CD4-positive, alpha-beta T cell treated with Interleukin-1 beta for 1 hour (primary cell): ENCODE data around the gene POU6F1.

Source experiments
- DNase-seq, 2 donors: peaks; one replicate each; pipeline ENCODE4 v3.0.0-alpha.2; 2020 to 2022

POU6F1 gene

DNA sequence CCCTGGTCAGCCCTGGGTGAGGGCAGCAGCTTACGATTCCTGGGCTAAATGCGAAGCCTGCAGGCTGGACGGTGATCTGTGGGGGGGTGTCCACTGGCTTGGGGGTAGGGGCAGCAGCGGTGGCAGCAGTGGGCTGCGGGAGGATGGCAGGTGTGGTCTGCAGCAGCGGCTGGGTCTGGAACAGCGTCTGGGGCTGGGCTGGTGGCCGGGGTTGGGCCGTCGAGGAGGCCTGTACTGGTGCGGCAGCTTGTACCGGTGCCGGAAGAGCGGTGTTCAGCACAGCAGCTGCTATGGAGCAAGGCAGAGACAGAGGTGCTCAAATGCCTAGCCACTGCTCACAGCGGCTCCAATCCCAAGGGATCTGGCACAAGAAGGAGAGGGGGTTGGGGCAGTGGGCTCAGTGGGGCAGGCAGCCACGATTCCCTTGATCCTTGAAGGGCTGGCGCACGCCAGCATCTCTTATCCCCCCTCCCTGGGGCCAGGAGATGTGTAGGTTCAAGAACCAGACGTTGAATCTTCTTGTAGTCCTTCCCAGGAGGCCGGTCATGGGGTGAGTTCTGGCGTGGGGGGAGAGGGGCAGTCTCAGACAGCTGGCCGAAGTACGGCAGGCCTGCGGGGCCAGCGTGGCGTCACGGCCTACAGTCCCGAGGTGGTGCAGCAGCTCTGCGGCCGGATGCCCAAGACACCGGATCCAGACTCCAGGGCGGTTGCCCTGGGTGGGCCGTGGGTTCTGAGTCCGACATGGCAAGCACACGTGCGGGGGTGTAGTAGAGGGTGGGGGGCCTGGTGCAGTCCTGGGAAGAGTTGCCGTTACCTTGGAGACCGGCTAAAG is 19.9 kb downstream of the POU6F1 start:
- DNase-seq: no peak

DNA sequence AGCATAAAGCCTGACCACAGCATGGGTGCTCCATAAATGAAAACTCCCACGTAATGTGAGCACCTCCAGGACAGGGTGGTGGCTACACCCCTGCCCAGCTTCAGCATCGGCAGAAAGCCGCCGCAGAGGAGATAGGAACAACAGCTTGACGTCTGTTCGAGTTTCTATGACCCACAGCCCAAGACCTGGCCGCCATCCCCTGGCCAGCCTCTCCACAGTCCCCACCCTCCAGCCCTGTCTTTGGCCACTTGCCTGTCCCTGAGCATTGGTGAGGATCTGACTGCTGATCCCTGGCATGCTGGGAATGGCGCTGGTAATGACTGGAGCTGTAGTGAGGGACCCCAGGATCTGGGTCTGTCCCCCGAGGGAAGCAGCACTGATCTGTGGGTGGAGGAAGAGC is 21.3 kb downstream of the POU6F1 start:
- no peak for DNase-seq

DNA sequence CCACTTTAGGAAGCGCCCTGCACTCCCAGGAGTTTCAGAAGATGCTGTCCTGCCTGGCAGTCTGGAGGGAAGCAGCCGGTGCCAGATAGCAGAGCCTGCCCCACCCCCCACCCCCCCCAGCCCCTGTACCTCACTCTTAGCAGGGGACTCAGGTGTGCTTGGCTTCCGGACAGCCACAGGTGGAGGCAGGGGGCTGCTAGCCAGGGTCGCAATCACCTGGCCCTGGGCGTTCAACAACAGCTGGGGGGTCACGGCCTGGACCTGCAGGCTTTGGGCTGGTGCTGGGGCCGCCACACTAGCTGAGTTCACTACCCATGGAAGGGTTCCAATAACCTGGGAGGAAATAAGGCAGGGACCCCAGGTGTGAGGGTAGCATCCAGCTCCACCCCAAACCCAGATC is 22.0 kb downstream of the POU6F1 start:
- DNase-seq: no peak

DNA sequence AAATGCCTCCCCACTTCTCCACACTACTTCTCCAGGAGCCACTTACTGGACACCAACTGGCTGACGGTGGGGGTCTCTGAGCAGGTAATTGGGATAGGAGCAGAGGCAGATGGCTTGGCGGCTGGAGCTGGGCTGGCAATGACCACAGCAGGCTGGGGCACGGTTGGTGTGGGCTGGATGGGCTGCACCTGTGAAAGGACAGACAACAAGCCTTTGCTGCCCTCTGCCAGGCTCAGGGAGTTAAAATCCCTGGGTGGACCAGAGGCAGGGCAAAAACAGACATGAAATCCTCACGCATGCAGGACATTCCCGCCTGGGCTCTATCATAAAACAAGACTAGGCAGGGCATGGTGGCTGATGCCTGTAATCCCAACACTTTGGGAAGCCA is 25.6 kb downstream of the POU6F1 start:
- DNase-seq: no peak

DNA sequence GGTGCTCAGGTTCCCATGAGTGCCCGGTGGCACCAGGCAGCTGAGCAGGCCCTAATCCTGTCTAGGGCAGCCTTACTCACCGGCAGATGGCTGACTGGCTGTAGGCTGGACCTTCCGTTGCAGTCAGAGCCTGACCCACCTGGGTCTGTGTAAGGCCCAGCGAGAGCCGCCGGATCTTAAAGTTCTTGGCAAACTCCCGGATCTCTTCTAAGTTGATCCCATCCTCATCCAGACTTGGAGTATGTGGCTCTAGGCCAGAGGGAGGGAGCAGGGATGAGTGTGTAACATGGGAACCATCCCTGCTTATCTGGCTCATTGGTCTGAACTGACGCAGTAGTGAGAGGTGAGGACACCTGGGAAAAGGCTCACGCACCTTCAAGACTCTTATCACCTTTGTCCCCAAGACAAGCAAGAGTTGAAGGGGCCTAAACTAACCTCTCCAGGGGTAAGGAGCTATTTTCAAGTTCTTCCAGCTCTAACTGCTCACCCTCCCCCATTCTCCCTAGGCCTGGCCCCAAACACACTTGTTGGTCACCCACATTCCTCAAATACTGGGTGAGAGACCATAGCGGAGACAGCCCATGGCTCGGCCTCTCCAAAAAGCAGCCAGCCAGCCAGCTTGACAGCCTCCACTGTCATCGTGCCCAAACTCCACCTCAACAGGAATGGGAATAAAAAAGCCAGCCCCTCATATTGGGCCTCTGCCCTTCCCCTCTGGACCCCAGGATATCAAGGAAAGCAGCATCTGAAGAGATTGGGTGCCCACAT is 26.2 kb downstream of the POU6F1 start:
- no peak for DNase-seq

DNA sequence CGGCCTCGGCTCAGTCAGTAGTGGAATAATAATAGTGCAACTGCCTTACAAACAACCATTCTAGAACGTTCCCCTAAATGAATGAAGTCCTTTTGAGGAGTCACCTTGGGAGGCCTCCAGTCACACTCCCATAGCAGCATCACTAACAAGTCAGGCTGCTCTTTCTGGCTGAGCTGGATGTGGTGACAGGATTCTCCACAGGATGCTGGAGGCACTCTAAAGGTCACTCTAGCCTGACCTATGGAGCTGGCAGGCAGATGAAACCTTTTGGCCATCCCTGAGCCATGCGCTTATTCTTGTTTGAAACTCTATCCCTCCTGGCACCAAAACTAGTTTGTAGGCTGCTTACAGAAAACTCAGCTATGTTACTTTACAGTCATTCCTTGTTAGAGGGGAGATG is 27.0 kb downstream of the POU6F1 start:
- no peak for DNase-seq

DNA sequence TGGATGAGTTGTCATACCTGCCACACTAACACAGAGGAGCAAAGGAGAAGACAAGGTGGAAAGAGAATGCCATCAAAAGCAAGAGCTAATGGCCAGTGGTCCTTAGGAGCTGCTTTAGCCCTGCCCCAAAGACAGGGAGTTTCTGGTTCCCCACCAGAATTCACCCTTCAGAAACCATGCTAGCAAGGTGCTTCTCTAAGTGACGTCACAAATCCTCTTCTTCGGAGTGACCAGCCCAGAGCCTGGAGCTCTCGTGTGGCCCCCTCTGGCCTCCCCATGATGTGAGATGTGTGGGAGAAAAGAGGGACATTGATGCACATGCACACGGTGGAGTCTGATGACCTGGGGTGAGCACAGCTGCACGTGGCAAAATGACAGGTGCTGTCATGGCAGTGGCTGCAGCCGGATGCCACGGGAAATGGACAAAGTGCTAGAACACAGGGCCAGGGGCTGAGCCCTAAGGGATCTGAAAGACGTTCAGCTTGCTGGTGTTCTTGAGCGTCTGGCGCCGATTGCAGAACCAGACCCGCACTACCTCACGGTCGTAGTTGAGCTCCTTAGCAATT is 28.0 kb downstream of the POU6F1 start:
- DNase-seq: no peak

DNA sequence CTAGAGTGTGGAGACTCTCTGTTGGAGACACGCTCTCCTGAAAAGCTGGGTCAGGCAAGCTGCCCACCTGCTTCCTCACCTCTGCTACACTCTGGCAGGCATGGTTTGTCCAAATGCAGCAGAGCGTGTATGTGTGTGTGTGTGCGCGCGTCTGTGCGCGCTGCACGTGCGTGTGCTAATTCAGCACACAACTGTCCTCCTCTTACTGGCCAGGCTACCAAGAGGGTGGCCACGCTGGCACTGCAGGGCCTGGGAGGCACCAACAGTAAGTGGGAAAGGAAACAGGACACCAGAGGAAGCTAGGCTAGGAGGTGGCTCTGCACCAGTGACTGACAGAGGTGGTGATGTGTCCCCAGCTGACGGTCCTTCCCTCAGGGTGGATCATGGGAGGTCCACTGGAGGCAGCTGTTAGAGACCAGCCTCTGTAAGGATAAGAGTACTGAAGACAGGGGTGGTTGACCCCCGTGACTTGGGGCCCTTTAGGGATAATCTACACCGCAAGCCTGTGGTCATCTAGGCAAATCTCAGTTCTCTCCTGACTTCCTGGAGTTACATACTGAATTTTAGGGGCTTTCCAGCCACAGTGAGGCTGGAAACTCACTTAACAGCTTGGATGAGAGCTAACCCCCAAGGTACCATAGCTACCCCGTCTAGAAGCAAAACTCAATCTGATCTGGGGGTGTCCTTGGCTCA is 29.4 kb downstream of the POU6F1 start:
- no peak for DNase-seq

DNA sequence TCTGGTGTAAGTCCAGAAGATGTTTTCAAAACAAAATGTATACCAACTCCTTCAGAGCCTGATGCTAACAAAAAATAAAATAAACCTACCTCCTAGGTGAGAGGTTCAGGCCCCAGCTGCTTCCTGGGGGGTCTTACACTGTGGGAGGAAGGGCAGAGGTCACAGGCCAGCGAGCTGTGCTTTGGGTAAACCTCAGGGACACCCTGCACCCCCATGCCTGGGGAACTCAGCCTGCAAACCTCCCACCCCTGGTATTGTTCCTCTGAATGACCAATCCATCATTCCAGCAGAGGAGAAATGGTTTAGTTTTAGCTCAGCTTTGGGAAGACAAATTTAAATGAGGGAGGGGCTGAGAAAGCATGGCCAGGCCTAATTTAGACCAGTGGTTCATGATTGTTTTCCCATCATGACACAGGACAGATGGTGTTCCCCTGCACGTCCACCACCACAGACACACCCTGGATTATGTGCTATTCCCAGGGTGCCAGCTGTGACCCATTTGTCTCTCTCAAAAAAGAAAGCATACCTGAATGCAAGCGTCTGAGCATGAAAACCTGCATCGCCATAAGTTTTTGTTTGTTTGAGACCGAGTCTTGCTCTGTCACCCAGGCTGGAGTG is 30.4 kb downstream of the POU6F1 start:
- DNase-seq: no peak

DNA sequence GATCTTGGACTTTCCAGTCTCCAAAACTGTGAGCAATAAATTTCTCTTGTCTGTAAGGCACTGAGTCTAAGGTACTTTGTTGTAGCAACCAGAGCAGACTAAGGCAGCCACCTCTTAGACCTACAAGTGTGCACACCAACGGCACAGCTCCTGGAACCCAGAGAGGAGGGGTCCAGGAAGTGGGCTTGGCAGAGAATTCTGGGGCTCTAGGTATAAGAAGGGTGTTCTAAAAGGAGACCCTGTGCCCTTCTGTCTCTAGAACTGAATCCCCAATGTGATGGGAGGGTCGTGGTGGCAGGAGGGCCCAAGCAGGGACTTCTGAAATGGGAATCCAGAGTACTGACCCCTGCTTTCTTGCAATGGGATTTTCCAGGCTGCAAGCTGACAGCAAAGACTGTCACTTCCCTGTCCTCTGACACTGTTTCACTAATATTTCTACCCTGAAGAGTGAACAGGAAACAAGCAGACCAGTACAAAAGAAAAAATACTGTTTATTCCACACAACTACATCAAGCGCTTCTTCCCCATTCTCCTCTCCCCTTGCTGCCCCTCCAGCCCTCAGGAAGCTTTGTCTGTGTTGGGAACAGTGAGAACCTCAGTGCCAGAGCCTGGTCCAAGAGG is 31.3 kb downstream of the POU6F1 start:
- DNase-seq: no peak

DNA sequence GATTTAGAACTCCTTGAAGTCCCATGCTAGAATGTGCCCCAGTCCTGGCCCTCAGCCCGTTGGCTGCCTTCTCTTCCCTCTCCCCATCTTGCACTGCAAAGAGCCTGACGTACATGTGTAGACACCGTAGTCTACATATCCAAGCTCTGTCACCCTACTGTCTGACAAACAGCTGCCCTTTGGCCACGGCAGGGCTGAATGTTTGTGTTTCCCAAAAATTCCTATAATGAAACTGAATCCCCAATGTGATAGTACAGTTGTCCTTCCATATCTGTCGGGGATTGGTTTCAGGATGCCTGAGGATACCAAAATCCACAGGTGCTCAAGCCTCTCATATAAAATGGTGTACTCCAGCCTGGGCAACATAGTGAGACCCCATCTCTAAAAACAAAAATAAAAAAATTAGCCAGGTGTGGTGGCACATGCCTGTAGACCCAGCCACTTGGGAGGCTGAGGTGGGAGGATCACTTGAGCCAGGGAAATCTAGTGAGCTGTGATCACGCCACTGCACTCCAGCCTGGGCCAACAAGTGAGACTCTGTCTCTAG is 32.6 kb downstream of the POU6F1 start:
- DNase-seq: no peak

DNA sequence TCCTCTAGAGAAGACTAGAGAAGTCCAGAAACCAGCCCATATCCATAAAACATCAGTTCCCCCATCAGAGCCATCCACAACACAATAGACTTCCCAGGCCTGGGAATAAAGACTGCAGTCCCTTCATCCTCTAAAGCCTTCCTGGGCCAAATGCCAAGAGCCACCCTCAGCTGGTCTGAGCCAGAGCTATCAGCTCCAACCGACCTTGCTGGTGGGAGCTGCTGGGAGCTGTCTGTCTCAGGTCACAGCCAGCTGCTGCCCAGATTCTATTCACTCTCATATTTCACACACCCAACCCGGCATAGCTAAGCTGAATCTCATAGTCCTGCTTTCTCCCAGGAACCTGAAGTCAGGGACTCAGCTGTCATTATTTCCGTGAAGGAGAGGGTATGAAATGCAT is 34.0 kb downstream of the POU6F1 start:
- no peak for DNase-seq

DNA sequence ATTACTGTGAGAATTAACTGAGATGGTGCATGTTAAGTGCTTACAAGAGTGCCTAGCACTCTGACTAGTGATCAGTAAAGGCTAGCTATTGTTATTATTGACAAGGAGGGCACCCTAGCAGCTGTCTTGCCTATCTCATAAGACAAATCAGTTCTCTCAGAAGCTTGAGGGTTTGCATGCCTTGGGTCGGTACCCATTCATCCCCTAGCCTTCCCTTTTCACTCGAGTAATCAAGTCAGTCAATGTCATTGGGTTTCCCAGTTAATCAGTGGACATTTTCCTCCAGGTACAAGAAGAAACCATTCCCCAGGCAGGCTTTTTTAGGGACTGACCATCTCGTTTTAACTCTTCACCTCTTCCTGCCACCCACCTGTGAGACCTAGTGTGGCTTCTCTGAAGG is 34.5 kb downstream of the POU6F1 start:
- no peak for DNase-seq

DNA sequence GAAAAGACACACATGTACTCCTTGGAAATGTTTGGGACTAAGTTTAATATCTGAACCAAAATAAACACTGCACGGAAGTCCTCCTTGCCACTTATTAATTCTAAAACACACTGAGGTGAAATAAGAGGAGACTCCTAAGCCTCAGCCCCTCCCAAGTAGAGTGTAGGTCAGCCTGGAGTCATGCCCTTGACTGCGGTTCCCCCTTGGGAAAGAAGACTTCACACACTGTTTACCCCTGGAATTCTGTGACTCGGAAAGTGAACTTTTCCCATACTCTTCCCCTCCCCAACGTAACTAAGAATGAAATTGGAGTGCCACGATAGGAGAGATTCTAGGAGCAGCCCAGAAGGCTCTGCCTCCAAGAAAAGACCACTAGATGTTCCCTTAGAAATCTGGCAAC is 36.3 kb downstream of the POU6F1 start:
- no peak for DNase-seq

DNA sequence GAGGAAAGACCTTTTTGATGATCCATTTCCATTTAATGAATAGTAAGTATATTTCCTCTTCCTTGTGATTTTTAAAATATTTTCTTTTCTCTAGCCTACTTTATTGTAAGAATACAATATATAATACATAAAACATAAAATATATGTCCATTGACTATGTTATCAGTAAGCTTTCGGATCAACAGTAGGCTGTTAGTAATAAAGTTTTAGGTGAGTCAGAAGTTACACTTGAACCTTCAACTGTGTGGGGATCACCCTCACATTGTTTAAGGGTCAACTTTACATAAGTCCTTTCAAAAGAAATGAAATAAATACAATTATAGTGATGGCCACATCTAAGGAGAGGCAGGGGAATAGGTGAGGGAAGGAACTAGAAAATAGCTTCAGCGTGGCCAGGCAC is 40.0 kb downstream of the POU6F1 start:
- DNase-seq: no peak

DNA sequence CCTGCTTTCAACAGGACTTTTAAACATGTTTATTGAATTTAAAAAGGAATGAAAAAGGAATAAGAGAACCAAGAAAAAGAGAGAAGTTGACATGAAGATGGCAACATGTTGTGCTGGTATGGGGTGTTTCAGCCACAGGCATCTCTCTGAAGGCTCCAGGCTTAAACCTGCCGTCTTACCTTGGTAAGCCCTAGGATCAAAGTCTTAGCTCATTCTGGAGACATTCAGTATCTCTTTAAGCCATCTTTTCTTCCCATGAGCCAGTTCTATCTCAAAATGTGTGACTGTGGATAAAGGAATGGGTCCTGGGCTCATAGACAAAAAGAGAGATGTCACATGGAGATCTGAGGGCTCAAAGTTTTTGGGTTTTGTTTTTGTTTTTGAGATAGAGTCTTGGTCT is 43.4 kb downstream of the POU6F1 start:
- no peak for DNase-seq

DNA sequence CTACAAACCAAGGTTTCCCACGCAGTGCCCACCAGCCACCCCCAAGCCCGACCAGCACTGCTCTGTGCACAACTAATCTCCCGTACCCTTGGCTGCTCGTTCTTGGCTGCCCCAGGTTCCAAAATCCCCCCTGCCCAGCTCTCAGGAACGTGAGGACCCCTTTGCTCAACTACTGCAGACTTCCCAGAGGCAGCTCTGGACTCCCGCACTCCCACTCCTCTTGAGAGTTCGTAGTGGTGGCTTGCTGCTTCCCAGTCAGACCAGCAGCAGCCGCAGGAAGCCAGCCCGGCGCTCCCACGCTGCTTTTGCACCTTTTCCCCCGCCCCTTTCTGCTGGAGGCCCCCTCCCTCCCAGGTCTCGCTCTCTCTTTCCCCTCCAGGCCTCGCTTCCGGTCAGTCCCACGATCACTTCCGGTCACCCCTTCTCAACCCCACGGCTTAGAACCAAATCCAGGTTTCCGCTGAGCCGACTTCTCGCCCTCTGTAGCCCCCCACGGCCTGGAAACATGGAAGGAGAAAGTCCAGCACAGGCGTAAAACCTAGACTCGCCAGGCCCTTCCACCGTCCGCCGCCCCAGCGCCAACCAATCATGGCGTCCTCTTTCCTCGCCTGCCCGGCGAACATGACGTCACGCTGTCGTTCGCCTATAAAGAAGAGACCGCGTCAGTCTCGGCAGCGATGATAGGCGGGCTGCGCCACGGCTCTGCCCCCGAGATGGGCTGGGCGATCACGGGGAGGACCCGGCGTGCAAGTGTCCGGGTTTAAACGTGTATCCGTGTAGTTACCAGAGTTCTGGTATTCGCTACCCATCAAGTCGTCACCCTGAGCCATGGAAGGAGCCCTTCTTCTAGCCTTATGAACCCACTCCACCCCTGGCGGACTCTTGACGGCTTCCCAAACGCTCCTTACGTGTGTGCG is 45.1 kb downstream of the POU6F1 start, which contains the start of gene TFCP2:
Gene TFCP2, minus strand, starts transcription at position 621 of the 917 bp plus-strand sequence. CDS start 713 bp downstream, outside the sequence.
- peak; percentile 94 to 95 for DNase-seq

DNA sequence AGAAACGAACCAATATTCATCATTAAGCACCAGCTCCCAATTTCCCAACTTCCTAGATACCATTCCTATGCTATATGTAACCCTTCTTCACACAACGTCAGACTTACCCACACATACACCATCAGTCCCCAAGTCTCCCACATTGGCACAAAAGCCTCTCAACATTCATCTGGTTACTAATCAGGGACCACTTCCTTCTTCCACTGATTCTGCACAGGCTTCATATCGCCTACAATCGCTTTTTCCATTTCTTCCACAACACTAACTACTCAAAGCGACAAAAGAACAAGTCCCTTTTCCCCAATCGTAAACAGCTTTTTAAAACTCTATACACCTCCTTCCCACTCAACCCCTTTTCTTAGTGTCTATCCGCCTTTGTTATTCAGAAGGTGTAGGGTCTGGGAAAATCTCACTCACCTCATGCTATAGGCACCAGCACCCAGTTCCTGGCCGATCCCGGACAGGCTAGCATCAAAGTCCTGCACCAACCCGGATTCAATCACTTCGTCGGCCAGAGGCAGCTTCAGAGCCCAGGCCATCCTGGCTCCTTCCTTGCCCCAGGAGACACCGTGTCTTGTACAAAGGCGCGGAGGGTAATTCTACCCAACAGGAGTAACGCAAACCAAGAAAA is 45.9 kb downstream of the POU6F1 start:
- DNase-seq: no peak

DNA sequence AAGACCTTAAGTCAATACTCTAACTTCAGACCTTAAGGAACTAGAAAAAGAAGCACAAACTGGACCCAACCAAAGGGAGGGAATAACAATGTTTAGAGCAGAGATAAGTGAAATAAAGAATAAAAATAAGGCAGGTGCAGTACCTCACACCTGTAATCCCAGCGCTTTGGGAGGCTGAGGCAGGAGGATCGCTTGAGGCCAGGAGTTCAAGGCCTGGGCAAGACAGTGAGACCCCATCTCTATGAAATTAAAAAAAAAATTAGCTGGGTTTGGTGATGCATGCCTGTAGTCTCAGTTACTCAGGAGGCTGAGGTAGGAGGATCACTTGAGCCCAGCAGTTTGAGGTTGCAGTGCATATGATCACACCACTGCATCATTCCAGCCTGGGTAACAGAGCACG is 54.1 kb downstream of the POU6F1 start:
- no peak for DNase-seq

DNA sequence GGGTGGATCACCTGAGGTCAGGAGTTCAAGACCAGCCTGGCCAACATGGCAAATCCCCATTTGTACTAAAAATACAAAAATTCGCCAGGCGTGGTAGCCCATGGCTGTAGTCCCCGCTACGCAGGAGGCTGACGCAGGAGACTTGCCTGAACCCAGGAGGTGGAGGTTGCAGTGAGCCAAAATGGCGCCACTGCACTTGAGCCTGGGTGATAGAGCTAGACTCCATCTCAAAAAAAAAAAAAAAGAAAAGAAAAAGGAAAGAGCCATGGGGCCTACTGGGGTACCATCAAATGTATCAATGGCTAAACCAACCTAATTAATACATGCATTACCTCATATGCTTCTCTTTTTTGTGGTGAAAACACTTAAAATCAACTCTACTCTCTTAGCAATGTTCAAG is 55.6 kb downstream of the POU6F1 start:
- no peak for DNase-seq
